Body of pancreas (tissue), 4 donors: ENCODE results near the gene PCGF2. TPM values are rescaled to one million over a fixed set of nuclear protein-coding genes. Genes with fewer than 3 reads are reported as not detected.

Source experiments
- ATAC-seq: fragments of 150-250 bp; one replicate; pipeline ENCODE4 v1.9.1; 2016
- DNase-seq, 4 donors: peaks; one replicate each; pipeline ENCODE4 v3.0.0-alpha.2; 2019
- H3K27ac ChIP-seq, 4 donors: fragments of 200-600 bp; sonication (generic); 1 replicate in 3 of 4; 2 replicates in 1 of 4; pipeline versions ENCODE4 v1.5.1 to v1.6.1; 2016 to 2019; ENCODE audit warnings: mild to moderate bottlenecking in 1 of 4, mixed read lengths in 1 of 4, moderate library complexity in 1 of 4
- H3K27me3 ChIP-seq, 2 donors: fragments of 200-600 bp; sonication (generic); one replicate each; pipeline ENCODE4 v1.6.0; 2016; ENCODE audit warnings: mild to moderate bottlenecking in 1 of 2
- H3K36me3 ChIP-seq, 2 donors: fragments of 200-600 bp; sonication (generic); replicated peaks in 1 of 2; 2 replicates each; pipeline ENCODE4 v1.5.1; 2016; ENCODE audit warnings: low read depth in 2 of 2; ENCODE audit not compliant: insufficient read depth in 1 of 2
- H3K4me1 ChIP-seq: fragments of 200-600 bp; sonication (generic); one replicate; pipeline ENCODE4 v1.6.0; 2016
- H3K4me3 ChIP-seq, 2 donors: fragments of 200-600 bp; sonication (generic); 1 replicate in 1 of 2; 2 replicates in 1 of 2; pipeline ENCODE4 v1.5.1; 2016 to 2019
- H3K9me3 ChIP-seq, 3 donors: fragments of 200-600 bp; sonication (generic); 1 replicate in 2 of 3; 2 replicates in 1 of 3; pipeline ENCODE4 v1.5.1; 2016
- POLR2A ChIP-seq, 3 donors: fragments of 450-650 bp; IDR thresholded peaks; one replicate each; pipeline ENCODE4 v1.6.1; 2016; ENCODE audit warnings: antibody characterized with exemption in 3 of 3, mild to moderate bottlenecking in 2 of 3
- WGBS, 2 donors: methylation state at CpG; one replicate each; pipeline ENCODE4 v1.1.5; 2017; 5-methylcytosine and 5-hydroxymethylcytosine counted together
- intact Hi-C: fragments of 100-400 bp; cut with DNase I; formaldehyde crosslinking; loops from one replicate; pipeline ENCODE4 v1.15.1; 2023
- total RNA-seq, 2 donors: library from RNA; depleted of rRNA; stranded (reverse); fragments of >200 nt; gene quantifications; one replicate each; pipeline ENCODE4 v1.1.0, GENCODE V29; 2016
- TF ChIP-seq, protein P1 (sequence below), 7 experiments: fragments of 450-650 bp in 4 of 7; fragments of 200-600 bp in 3 of 7; sonication (generic) in 3 of 7; IDR thresholded peaks; one replicate each; pipeline ENCODE4 v1.5.1; 2016 to 2019; ENCODE audit warnings: antibody characterized with exemption in 7 of 7

PCGF2 gene
- total RNA-seq, 2 donors from 2014 or later: 5.9 to 9.3 TPM

DNA sequence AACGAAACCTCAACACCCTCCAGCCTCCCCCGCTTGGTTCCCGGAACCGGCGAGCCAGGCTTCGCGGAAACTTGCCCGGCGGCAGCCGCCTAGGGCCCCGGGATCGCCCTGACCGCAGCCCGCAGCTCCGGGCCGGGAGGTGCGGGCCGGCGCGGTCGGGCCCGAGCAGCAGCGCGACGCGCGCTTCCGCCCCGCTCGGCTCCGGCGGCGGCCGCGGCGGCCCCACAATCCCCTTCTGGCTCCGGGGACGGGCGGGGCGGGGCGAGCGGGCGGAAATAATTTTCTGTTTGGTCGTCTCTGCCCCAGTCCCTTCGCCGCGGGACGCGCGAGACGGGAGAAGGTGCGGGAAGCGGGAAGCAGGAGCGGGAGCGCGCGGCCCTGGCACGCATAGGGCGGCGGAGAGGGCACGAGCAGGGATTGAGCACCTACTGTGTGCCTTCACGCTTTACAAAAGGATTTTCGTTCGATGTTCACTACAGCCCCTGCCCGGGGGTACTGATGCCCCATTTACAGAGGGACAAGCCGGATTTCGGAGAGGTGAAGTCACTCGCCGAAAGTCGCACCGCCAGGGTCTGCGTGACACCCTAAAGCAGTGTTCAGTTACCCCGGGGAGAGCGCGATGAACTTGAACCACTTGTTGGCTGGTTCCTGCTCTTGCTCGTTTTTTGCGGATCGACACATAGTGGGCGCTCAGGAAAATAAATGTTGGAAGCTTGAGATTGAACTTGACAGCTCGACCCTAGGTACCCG is 45.8 kb downstream of the PCGF2 start:
- peak; percentile 66 for ATAC-seq
- Histone ChIP-seq H3K9me3 (no peaks in the 10 kb centered on the region), H3K27ac (peak overlapping the region; percentile 93 to 99 (median 98)), H3K27me3 (no peaks in the 10 kb centered on the region), H3K36me3 (no peaks in the 10 kb centered on the region), H3K4me1 (peaks cover 46% of the 10 kb centered on the region), H3K4me3 (peak overlapping the region; percentile 35 to 59)
- TF ChIP-seq POLR2A (IDR thresholded peaks at IDR 0.05): peak; percentile 70 to 92 (median 88)
- TF ChIP-seq, protein P1, sequence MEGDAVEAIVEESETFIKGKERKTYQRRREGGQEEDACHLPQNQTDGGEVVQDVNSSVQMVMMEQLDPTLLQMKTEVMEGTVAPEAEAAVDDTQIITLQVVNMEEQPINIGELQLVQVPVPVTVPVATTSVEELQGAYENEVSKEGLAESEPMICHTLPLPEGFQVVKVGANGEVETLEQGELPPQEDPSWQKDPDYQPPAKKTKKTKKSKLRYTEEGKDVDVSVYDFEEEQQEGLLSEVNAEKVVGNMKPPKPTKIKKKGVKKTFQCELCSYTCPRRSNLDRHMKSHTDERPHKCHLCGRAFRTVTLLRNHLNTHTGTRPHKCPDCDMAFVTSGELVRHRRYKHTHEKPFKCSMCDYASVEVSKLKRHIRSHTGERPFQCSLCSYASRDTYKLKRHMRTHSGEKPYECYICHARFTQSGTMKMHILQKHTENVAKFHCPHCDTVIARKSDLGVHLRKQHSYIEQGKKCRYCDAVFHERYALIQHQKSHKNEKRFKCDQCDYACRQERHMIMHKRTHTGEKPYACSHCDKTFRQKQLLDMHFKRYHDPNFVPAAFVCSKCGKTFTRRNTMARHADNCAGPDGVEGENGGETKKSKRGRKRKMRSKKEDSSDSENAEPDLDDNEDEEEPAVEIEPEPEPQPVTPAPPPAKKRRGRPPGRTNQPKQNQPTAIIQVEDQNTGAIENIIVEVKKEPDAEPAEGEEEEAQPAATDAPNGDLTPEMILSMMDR (IDR thresholded peaks at IDR 0.05): no peak
- intact Hi-C loops: no loop called here
- peak; percentile 86 to 90 (median 90) for DNase-seq
- 0 to 1% methylated on average over 25 to 65 of the region's 81 CpGs for WGBS, 2 donors

DNA sequence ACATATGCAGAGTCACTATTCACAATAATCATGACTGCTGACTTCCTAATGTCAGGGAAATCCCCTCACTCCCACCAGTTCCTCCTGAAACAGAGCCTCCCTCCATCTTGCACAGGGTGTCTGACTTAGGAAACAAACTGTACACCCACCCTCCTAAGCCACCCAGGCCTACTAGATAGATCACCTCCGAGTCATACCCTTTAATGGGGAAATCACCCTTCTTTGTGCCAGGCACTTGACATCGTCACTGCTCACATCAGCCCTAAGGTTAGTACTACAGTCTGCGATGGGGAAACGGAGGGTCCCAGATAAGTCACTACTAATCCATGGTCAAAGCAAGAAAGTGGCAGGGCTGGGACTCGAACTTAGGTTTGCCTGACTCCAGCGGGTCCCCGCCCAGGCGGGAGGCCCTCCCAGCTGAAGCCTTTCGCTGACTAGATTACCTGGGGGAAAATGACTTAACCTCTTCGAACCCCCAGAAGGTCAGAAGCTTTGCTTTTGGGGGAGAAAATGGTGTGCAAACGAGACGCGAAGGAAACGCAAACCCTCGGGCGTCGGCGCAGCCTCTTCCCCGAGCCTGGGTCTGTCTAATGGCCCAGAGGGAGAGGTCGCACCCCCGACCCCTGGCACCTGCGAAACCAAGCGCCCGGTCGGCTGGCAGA is 46.5 kb downstream of the PCGF2 start:
- Histone ChIP-seq H3K27me3 (no peaks in the 10 kb centered on the region), H3K4me1 (peaks cover 39% of the 10 kb centered on the region), H3K27ac (peak overlapping the region; percentile 93 to 99 (median 98)), H3K9me3 (no peaks in the 10 kb centered on the region), H3K36me3 (no peaks in the 10 kb centered on the region), H3K4me3 (peak overlapping the region; percentile 18 to 35)
- ATAC-seq (peak; percentile 1), DNase-seq (peak; percentile 43 to 54 (median 48))
- WGBS, 2 donors: 4 to 9% methylated on average over 4 to 22 of the region's 25 CpGs
- intact Hi-C loops: no loop called here
- no peak for TF ChIP-seq POLR2A (IDR thresholded peaks at IDR 0.05)
- TF ChIP-seq, protein P1 (IDR thresholded peaks at IDR 0.05): no peak

DNA sequence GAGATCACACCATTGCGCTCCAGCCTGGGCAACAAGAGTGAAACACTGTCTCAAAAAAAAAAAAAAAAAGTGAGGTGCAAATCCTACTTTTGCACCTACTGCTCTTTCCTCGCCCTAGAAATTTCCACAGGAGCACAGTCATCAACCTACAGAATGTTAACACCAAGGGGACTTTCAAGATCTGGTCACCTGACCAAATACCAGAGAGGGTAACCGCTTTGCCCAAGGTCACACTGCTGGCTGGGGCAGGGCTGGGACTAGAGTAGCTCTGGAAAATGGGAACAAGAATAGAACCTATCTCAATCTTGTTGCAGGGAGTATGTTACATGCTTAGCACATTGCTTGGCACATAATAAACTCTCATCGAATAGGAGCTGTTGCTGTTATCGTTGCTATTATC is 49.4 kb downstream of the PCGF2 start:
- Histone ChIP-seq H3K4me1 (peaks cover 35% of the 10 kb centered on the region), H3K27me3 (no peaks in the 10 kb centered on the region), H3K36me3 (no peaks in the 10 kb centered on the region), H3K27ac (no peak overlapping the region), H3K9me3 (no peaks in the 10 kb centered on the region), H3K4me3 (no peak overlapping the region)
- intact Hi-C loops: no loop called here
- DNase-seq (no peak), ATAC-seq (no peak)
- TF ChIP-seq, protein P1 (IDR thresholded peaks at IDR 0.05): no peak
- WGBS, 2 donors: 50 to 63% methylated on average over 5 of the region's 5 CpGs

DNA sequence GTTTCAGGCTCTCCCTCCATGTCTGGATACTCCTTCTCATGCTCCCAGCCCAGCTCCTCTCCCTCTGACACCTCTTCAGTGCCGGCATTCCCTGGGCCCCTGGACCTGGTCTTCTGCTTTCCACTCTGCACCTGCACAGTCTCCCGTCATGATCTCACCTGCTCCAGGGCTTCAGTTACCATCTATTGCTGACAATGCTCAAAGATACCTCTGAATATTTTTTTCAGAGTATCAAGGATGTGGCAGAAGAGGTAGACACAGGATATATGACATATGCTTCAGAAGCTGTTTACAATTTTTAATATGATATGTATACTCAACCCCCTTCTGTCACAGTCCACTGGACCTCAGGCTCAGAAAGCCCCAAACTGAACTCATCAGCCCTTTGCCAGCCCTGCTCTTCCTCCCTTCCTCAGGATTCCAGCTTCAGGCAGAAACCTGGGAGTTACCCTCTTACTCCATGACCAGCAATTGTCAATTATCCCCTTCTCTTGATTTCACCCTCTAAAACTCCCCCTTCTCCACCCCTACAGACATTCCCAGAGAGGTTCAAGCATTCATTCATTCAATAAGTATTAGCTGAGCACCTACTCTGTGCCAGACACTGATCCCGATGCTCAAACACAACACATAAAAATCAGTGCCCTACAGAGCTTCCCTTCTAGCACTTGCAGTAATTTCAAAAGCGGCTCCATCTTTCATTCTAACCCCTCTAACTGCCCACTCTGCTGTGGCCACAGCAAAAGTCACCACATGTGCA is 50.9 kb downstream of the PCGF2 start:
- Histone ChIP-seq H3K4me3 (no peak overlapping the region), H3K9me3 (no peaks in the 10 kb centered on the region), H3K27me3 (no peaks in the 10 kb centered on the region), H3K4me1 (peaks cover 32% of the 10 kb centered on the region), H3K36me3 (no peaks in the 10 kb centered on the region), H3K27ac (no peak overlapping the region)
- DNase-seq: no peak
- no peak for TF ChIP-seq POLR2A (IDR thresholded peaks at IDR 0.05)
- TF ChIP-seq, protein P1 (IDR thresholded peaks at IDR 0.05): no peak
- ATAC-seq: no peak
- WGBS, 2 donors: 72 to 81% methylated on average over 4 of the region's 4 CpGs
- intact Hi-C loops: no loop called here
